Measurements from ENCODE around the gene ZNF236. TPM values are rescaled to one million over a fixed set of nuclear protein-coding genes. Genes with fewer than 3 reads are reported as not detected.
"Not testable (repeated sequence)": the region's sequence is repeated elsewhere in the genome, so short reads cannot be mapped to it uniquely, and the experiment has no call there.

ZNF236 gene
- total and polyA plus RNA-seq, 2 donors (not counting 3 experiments of a cell fraction or from before 2014, with no cell fraction given): 4.5 to 14.7 TPM

DNA sequence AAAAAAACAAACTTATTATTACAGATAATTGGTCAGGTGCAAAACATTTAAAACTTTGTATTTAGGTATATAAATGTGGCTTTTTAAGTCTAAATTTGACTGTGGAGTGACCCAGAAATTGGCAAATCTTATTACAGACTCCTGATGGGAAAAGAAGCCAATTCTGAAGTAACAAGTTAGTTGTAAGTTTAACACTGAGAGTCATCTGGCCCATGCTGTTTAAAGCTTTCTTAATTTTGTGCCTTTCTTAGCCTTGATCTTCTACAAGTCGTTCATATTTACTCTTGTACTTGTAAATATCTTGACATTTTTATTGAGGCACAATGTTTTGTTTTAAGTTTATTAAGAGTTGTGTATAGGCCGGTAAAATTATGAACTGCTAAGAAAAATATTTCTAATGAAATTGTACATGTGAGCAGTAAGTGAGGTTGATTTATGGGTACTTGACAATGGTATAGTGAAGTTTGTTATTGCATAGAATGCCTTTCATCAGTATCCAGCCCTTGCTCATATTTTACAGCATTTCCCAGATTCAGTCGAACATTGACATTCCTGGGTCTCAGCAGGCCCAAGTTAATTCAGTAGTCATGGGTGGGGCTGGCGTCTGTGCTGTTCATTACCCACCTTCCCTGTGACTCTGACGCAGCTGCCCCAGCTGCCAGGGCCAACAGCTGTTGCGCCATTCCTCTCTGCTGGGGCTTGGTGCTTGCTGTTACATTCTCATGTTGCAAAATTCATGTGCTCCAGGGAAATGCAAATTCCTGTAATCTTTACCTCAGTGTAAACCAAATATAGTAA is 121.4 kb downstream of the ZNF236 start:
- DNase-seq (ENCODE audit: low read depth, low spot score) (no peak), FAIRE-seq (no peak)
- Histone ChIP-seq H3K9me3 (replicated peaks; ENCODE audit: control insufficient read depth, insufficient read depth, low read length) (no peaks in the 10 kb centered on the region), H2AFZ (ENCODE audit: low read depth, low read length) (no peak overlapping the region), H3K36me3 (ENCODE audit: control insufficient read depth in 2 of 2, extremely low read depth in 1 of 2, insufficient read depth in 2 of 2, low read length in 2 of 2) (peaks cover 0 to under 1% of the 10 kb centered on the region in 2 experiments), H3K9ac (replicated peaks; ENCODE audit: extremely low read depth, insufficient read depth, low read length) (no peak overlapping the region), H3K27ac (ENCODE audit: insufficient read depth, low read depth, low read length) (no peak overlapping the region), H3K79me2 (ENCODE audit: control insufficient read depth, insufficient read depth, low read length) (no peaks in the 10 kb centered on the region), H3K4me3 (replicated peaks in 1 of 3; ENCODE audit: insufficient read depth in 1 of 3, low read depth in 1 of 3, low read length in 3 of 3) (no peak overlapping the region), H4K20me1 (replicated peaks; ENCODE audit: control insufficient read depth, extremely low read depth, insufficient read depth, low read length) (no peaks in the 10 kb centered on the region), H3K27me3 (ENCODE audit: control insufficient read depth in 2 of 2, insufficient read depth in 2 of 2, low read length in 2 of 2) (no peaks in the 10 kb centered on the region), H3K9me1 (replicated peaks; ENCODE audit: control insufficient read depth, extremely low read depth, insufficient read depth, low read length) (no peaks in the 10 kb centered on the region), H3K4me1 (ENCODE audit: control insufficient read depth, extremely low read depth, insufficient read depth, low read length) (no peaks in the 10 kb centered on the region), H3K4me2 (ENCODE audit: insufficient read depth, low read length) (no peak overlapping the region)
- intact Hi-C loops (cut with micrococcal nuclease) (no loop called here), dilution Hi-C loops (cut with MboI; ENCODE audit: extremely low pct_ligation_motif_present, low sequenced_read_pairs) (no loop called here)
- ChIA-PET CTCF (interaction anchor here (1.5 kb wide), 2 partner anchors 20 to 142 kb away, joined by 3 to 4 read pairs; no protein-coding TSS in a partner anchor), POLR2A (no interaction called here)
- TF ChIP-seq EZH2 (IDR thresholded peaks at IDR 0.05; ENCODE audit: borderline replicate concordance, low read depth, low read length, severe bottlenecking) (no peak), POLR2AphosphoS5 (IDR thresholded peaks at IDR 0.05; ENCODE audit: insufficient read depth, low read depth, low read length) (no peak), MYC (IDR thresholded peaks at IDR 0.05; ENCODE audit: low read depth, low read length) (no peak), JUN (IDR thresholded peaks at IDR 0.05; ENCODE audit: borderline replicate concordance, insufficient read depth, insufficient read length, low read depth) (no peak), GATA2 (IDR thresholded peaks at IDR 0.05; ENCODE audit: insufficient read depth, insufficient read length, low read depth, low read length) (no peak), MAX (IDR thresholded peaks at IDR 0.05; ENCODE audit: insufficient read depth, insufficient read length) (no peak), POLR2A (IDR thresholded peaks at IDR 0.05; ENCODE audit: low read depth, low read length) (no peak), FOS (IDR thresholded peaks at IDR 0.05; ENCODE audit: borderline replicate concordance, insufficient read depth, low read length) (no peak)
- TF ChIP-seq, protein P1, sequence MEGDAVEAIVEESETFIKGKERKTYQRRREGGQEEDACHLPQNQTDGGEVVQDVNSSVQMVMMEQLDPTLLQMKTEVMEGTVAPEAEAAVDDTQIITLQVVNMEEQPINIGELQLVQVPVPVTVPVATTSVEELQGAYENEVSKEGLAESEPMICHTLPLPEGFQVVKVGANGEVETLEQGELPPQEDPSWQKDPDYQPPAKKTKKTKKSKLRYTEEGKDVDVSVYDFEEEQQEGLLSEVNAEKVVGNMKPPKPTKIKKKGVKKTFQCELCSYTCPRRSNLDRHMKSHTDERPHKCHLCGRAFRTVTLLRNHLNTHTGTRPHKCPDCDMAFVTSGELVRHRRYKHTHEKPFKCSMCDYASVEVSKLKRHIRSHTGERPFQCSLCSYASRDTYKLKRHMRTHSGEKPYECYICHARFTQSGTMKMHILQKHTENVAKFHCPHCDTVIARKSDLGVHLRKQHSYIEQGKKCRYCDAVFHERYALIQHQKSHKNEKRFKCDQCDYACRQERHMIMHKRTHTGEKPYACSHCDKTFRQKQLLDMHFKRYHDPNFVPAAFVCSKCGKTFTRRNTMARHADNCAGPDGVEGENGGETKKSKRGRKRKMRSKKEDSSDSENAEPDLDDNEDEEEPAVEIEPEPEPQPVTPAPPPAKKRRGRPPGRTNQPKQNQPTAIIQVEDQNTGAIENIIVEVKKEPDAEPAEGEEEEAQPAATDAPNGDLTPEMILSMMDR (IDR thresholded peaks at IDR 0.05; ENCODE audit: extremely low read depth in 1 of 2, insufficient read depth in 1 of 2, low read depth in 1 of 2, low read length in 2 of 2): no peak
- no TSS peak for BruUV-seq (replicated peaks)

DNA sequence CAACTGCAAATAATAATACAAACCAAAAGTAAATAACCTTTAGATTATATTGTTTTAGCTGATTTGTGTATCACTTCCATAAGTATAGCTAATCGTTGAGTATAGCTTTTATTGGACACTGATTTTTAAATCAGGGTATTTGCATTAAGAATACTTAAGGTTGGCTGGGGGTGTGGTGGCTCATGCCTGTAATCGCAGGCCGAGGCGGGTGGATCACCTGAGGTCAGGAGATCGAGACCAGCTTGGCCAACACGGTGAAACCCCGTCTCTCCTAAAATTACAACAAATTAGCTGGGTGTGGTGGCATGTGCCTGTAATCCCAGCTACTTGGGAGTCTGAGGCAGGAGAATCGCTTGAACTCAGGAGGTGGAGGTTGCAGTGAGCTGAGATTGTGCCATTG is 122.0 kb downstream of the ZNF236 start:
- H3K9ac ChIP-seq (replicated peaks; ENCODE audit: extremely low read depth, insufficient read depth, low read length); H3K27me3 ChIP-seq (ENCODE audit: control insufficient read depth in 2 of 2, insufficient read depth in 2 of 2, low read length in 2 of 2); intact Hi-C loops (cut with micrococcal nuclease); H3K4me1 ChIP-seq (ENCODE audit: control insufficient read depth, extremely low read depth, insufficient read depth, low read length); H3K4me3 ChIP-seq (replicated peaks in 1 of 3; ENCODE audit: insufficient read depth in 1 of 3, low read depth in 1 of 3, low read length in 3 of 3); dilution Hi-C loops (cut with MboI; ENCODE audit: extremely low pct_ligation_motif_present, low sequenced_read_pairs); H3K4me2 ChIP-seq (ENCODE audit: insufficient read depth, low read length); H3K36me3 ChIP-seq (ENCODE audit: control insufficient read depth in 2 of 2, extremely low read depth in 1 of 2, insufficient read depth in 2 of 2, low read length in 2 of 2); H3K27ac ChIP-seq (ENCODE audit: insufficient read depth, low read depth, low read length); H3K9me3 ChIP-seq (replicated peaks; ENCODE audit: control insufficient read depth, insufficient read depth, low read length); H4K20me1 ChIP-seq (replicated peaks; ENCODE audit: control insufficient read depth, extremely low read depth, insufficient read depth, low read length); H3K9me1 ChIP-seq (replicated peaks; ENCODE audit: control insufficient read depth, extremely low read depth, insufficient read depth, low read length); DNase-seq (ENCODE audit: low read depth, low spot score); FAIRE-seq; BruUV-seq (replicated peaks); POLR2A ChIA-PET; H2AFZ ChIP-seq (ENCODE audit: low read depth, low read length); H3K79me2 ChIP-seq (ENCODE audit: control insufficient read depth, insufficient read depth, low read length): not testable (repeated sequence)
- CTCF ChIA-PET: interaction anchor here (0.8 to 2.5 kb wide), 3 partner anchors 14 to 143 kb away, joined by 3 to 12 read pairs (median 4); no protein-coding TSS in a partner anchor

Data from endothelial cell of umbilical vein (primary cell).